ENCODE results near the gene FAM98C. TPM values are rescaled to one million over a fixed set of nuclear protein-coding genes. Genes with fewer than 3 reads are reported as not detected.

Gene FAM98C
- total RNA-seq, 1 donor from 2014 or later = 5.8 TPM

GRCh38 chr19:38399537-38399936, 3.4 kb upstream of the FAM98C start:
- no peak for TF ChIP-seq CTCF (IDR thresholded peaks at IDR 0.05; ENCODE audit: partially characterized antibody, unreplicated experiment)
- peak overlapping the region; percentile 55 for H3K4me3 Mint-ChIP-seq (ENCODE audit: unreplicated experiment)
- H3K4me1 Mint-ChIP-seq (ENCODE audit: low read depth, unreplicated experiment) = peaks cover 2% of the 10 kb centered on the region
- peaks cover 24% of the 10 kb centered on the region for H3K27me3 Mint-ChIP-seq (ENCODE audit: unreplicated experiment)
- H3K36me3 Mint-ChIP-seq (ENCODE audit: unreplicated experiment) = peaks cover 7% of the 10 kb centered on the region
- peaks cover 7% of the 10 kb centered on the region for H3K9me3 Mint-ChIP-seq (ENCODE audit: unreplicated experiment)
- no peak overlapping the region for H3K27ac Mint-ChIP-seq (ENCODE audit: unreplicated experiment)
- DNase-seq = no peak

- no peak overlapping the region for H3K27ac Mint-ChIP-seq (ENCODE audit: unreplicated experiment)
- no peak overlapping the region for H3K4me3 Mint-ChIP-seq (ENCODE audit: unreplicated experiment)
- H3K9me3 Mint-ChIP-seq (ENCODE audit: unreplicated experiment) = peaks cover 7% of the 10 kb centered on the region
- no peak for DNase-seq
- peaks cover 2% of the 10 kb centered on the region for H3K4me1 Mint-ChIP-seq (ENCODE audit: low read depth, unreplicated experiment)
- TF ChIP-seq CTCF (IDR thresholded peaks at IDR 0.05; ENCODE audit: partially characterized antibody, unreplicated experiment) = no peak
- H3K36me3 Mint-ChIP-seq (ENCODE audit: unreplicated experiment) = peaks cover 7% of the 10 kb centered on the region
- H3K27me3 Mint-ChIP-seq (ENCODE audit: unreplicated experiment) = peaks cover 22% of the 10 kb centered on the region
Measured at GRCh38 chr19:38400361-38400760, 2.5 kb upstream of the FAM98C start.

GRCh38 chr19:38401148-38401547, 1.7 kb upstream of the FAM98C start:
- no peak overlapping the region for H3K4me3 Mint-ChIP-seq (ENCODE audit: unreplicated experiment)
- TF ChIP-seq CTCF (IDR thresholded peaks at IDR 0.05; ENCODE audit: partially characterized antibody, unreplicated experiment) = no peak
- peaks cover 7% of the 10 kb centered on the region for H3K9me3 Mint-ChIP-seq (ENCODE audit: unreplicated experiment)
- no peak for DNase-seq
- H3K4me1 Mint-ChIP-seq (ENCODE audit: low read depth, unreplicated experiment) = peaks cover 2% of the 10 kb centered on the region
- peak overlapping the region; percentile 17 for H3K27ac Mint-ChIP-seq (ENCODE audit: unreplicated experiment)
- peaks cover 22% of the 10 kb centered on the region for H3K27me3 Mint-ChIP-seq (ENCODE audit: unreplicated experiment)
- H3K36me3 Mint-ChIP-seq (ENCODE audit: unreplicated experiment) = peaks cover 7% of the 10 kb centered on the region

DNA sequence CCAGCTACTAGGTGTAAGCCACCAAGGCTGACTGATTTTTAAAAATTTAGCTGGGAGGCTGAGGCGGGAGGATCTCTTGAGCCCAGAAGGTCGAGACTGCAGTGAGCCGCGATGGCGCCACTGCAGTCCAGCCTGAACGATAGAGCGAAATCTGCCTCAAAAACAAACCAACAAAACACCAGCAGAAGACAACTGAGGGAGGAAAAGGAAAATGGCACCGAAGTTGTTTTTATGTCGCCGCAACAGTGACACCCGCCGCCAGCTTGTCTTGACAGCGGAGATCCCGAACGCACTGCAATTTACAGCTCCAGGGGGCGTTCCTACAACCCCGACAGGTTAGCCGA, 298 bp upstream of the FAM98C start:
- Mint-ChIP-seq H3K27me3 (ENCODE audit: unreplicated experiment) (peaks cover 11% of the 10 kb centered on the region), H3K4me3 (ENCODE audit: unreplicated experiment) (peak overlapping the region; percentile 82), H3K27ac (ENCODE audit: unreplicated experiment) (no peak overlapping the region), H3K36me3 (ENCODE audit: unreplicated experiment) (no peaks in the 10 kb centered on the region), H3K9me3 (ENCODE audit: unreplicated experiment) (peaks cover 7% of the 10 kb centered on the region), H3K4me1 (ENCODE audit: low read depth, unreplicated experiment) (peaks cover 2% of the 10 kb centered on the region)
- no peak for DNase-seq
- TF ChIP-seq CTCF (IDR thresholded peaks at IDR 0.05; ENCODE audit: partially characterized antibody, unreplicated experiment) = no peak

DNA sequence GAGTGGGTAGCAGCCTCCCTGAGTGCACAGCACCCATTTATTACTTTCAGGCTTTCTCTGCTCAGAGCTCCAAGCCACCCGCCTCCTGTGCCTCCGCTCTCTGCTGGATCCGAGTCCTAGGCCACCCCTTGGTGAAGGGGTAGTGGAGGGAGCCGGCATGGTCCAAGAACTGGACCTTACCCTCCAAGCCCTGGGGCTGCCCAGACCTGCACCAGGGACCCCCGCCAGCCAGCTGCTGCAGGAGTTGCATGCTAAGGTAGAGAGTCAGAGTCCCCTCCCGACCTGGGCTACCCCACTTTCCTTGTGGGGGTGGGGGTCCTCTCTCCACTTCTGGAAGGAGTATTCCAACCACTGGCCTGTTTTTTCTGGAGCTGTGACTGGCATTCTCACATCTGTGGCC, 2.0 kb downstream of the FAM98C start:
- Mint-ChIP-seq H3K27ac (ENCODE audit: unreplicated experiment) (no peak overlapping the region), H3K4me1 (ENCODE audit: low read depth, unreplicated experiment) (peaks cover 5% of the 10 kb centered on the region), H3K36me3 (ENCODE audit: unreplicated experiment) (no peaks in the 10 kb centered on the region), H3K9me3 (ENCODE audit: unreplicated experiment) (peaks cover 5% of the 10 kb centered on the region), H3K4me3 (ENCODE audit: unreplicated experiment) (no peak overlapping the region), H3K27me3 (ENCODE audit: unreplicated experiment) (peaks cover 12% of the 10 kb centered on the region)
- DNase-seq = no peak
- TF ChIP-seq CTCF (IDR thresholded peaks at IDR 0.05; ENCODE audit: partially characterized antibody, unreplicated experiment) = no peak

Data from glutamatergic neuron (in vitro differentiated cells).